Tibial nerve (tissue), 4 donors: Measurements from ENCODE around the gene TUBB4B. TPM values are rescaled to one million over a fixed set of nuclear protein-coding genes. Genes with fewer than 3 reads are reported as not detected.
A peak's percentile ranks its signal among the peaks of the same experiment; 100 is the strongest.

Source experiments
- DNase-seq, 2 donors: peaks; one replicate each; pipeline ENCODE4 v3.0.0-alpha.2; 2019; ENCODE audit warnings: low spot score in 2 of 2
- H3K27ac ChIP-seq, 4 donors: fragments of 200-600 bp; sonication (generic) in 3 of 4; one replicate each; pipeline ENCODE4 v1.5.1; 2017 to 2019; ENCODE audit warnings: mild to moderate bottlenecking in 1 of 4
- H3K27me3 ChIP-seq, 2 donors: fragments of 200-600 bp; sonication (generic) in 1 of 2; one replicate each; pipeline versions ENCODE4 v1.5.1 to v1.6.0; 2017 to 2019
- H3K36me3 ChIP-seq, 3 donors: fragments of 200-600 bp; sonication (generic); one replicate each; pipeline ENCODE4 v1.5.1; 2018 to 2019
- H3K4me1 ChIP-seq, 4 donors: fragments of 200-600 bp; sonication (generic) in 3 of 4; one replicate each; pipeline ENCODE4 v1.5.1; 2017 to 2019
- H3K4me3 ChIP-seq, 4 donors: fragments of 200-600 bp; sonication (generic) in 3 of 4; one replicate each; pipeline ENCODE4 v1.5.1; 2017 to 2019; ENCODE audit warnings: mild to moderate bottlenecking in 1 of 4, moderate library complexity in 1 of 4
- H3K9me3 ChIP-seq, 4 donors: fragments of 200-600 bp; sonication (generic) in 3 of 4; one replicate each; pipeline ENCODE4 v1.5.1; 2017 to 2019
- CTCF ChIP-seq, 5 experiments: fragments of 200-600 bp in 3 of 5; fragments of 450-650 bp in 2 of 5; sonication (generic) in 3 of 5; IDR thresholded peaks; one replicate each; pipeline ENCODE4 v1.5.1; 2016 to 2019; ENCODE audit warnings: antibody characterized with exemption in 5 of 5, mild to moderate bottlenecking in 3 of 5, moderate library complexity in 2 of 5
- EP300 ChIP-seq, 2 donors: sonication (generic); formaldehyde crosslinking; IDR thresholded peaks; one replicate each; pipeline ENCODE4 v1.6.1; 2017; ENCODE audit warnings: antibody characterized with exemption in 2 of 2, mild to moderate bottlenecking in 1 of 2
- POLR2A ChIP-seq, 2 donors: fragments of 450-650 bp; IDR thresholded peaks; one replicate each; pipeline ENCODE4 v1.6.1; 2017; ENCODE audit warnings: antibody characterized with exemption in 2 of 2, mild to moderate bottlenecking in 2 of 2, moderate library complexity in 2 of 2
- WGBS, 2 donors: methylation state at CpG; one replicate each; pipeline ENCODE4 v1.1.5; 2018; 5-methylcytosine and 5-hydroxymethylcytosine counted together
- total RNA-seq, 4 donors: library from RNA; depleted of rRNA; stranded (reverse); fragments of >200 nt; gene quantifications; one replicate each; pipeline ENCODE4 v1.1.0, GENCODE V29; 2016

TUBB4B gene
- total RNA-seq, 4 donors from 2014 or later = 102 to 190 (median 161) TPM

- H3K4me1 ChIP-seq = peaks cover 0 to 44% (median 17%) of the 10 kb centered on the region in 4 donors
- TF ChIP-seq CTCF (IDR thresholded peaks at IDR 0.05) (peak in 4 of 5 experiments; percentile 14 to 18 (median 17)), EP300 (IDR thresholded peaks at IDR 0.05) (no peak)
These were observed 39.6 kb downstream of the TUBB4B start for GRCh38 chr9:137280474-137281344.

DNA sequence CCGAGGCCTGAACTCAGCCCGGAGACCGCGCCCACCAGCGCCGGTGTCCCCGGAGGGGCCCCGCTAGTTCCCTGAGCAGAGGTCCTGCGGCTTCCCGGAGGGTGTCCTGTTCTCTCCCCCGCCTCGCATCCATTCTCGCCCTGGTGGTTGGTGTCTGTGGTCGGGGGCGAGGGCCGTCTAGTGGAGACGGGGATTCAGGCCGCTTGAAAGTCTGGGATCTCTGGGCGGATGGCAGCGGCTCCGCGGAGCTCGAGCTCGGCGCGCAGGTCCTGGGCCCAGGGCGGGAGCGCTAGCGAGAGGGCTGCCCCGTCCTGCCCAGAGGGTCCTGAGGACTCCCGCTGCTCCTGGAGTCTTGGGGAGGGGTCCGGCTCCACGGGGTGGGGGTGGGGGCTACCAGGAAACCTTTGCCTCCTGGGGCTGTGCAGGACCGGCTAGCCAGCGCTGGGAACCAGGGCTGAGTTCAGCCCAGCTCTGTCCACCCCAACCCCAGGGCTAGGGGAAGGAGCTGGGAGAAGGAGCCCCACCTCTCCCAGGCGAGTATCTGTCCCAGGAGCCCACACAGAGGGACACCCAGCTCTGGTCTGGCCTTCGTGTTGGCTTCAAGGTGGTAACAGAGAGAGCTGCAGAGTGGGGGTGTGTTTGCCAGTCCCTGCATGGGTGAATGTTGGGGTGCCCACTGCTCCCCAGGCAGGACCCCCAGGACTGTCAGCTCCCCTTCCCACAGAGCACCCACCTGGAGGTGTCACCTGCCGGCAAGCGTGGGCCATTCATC is 40.4 kb downstream of the TUBB4B start:
- Histone ChIP-seq H3K4me3 (no peak overlapping the region), H3K36me3 (peaks cover 0 to 17% (median 0%) of the 10 kb centered on the region in 3 donors), H3K9me3 (peaks cover 0 to 30% (median 0%) of the 10 kb centered on the region in 4 donors), H3K27ac (no peak overlapping the region), H3K27me3 (peaks cover 0 to 48% of the 10 kb centered on the region in 2 donors), H3K4me1 (peaks cover 0 to 36% (median 13%) of the 10 kb centered on the region in 4 donors)
- TF ChIP-seq EP300 (IDR thresholded peaks at IDR 0.05) = no peak
- no peak for TF ChIP-seq POLR2A (IDR thresholded peaks at IDR 0.05)
- TF ChIP-seq CTCF (IDR thresholded peaks at IDR 0.05) = no peak
- WGBS, 2 donors = 29 to 62% methylated on average over 4 to 29 of the region's 39 CpGs
- DNase-seq = no peak

More at GRCh38 chr9:137280474-137281344, 39.6 kb downstream of the TUBB4B start:
- no peak overlapping the region for H3K27ac ChIP-seq
- H3K4me3 ChIP-seq = peak overlapping the region in 1 of 4 donors; percentile 12
- H3K9me3 ChIP-seq = peaks cover 0 to 22% (median 0%) of the 10 kb centered on the region in 4 donors
- peaks cover 0 to 17% (median 0%) of the 10 kb centered on the region in 3 donors for H3K36me3 ChIP-seq
- peaks cover 0 to 56% of the 10 kb centered on the region in 2 donors for H3K27me3 ChIP-seq
- 45% methylated on average over 41 to 66 of the region's 85 CpGs for WGBS, 2 donors
- no peak for DNase-seq

GRCh38 chr9:137286975-137287383 is 45.9 kb downstream of the TUBB4B start:
- no peaks in the 10 kb centered on the region for H3K4me1 ChIP-seq
- no peak overlapping the region for H3K27ac ChIP-seq
- no peak for DNase-seq
- peaks cover 0 to 10% of the 10 kb centered on the region in 2 donors for H3K27me3 ChIP-seq
- TF ChIP-seq POLR2A (IDR thresholded peaks at IDR 0.05) (no peak), CTCF (IDR thresholded peaks at IDR 0.05) (peak in 1 of 5 experiments; percentile 13), EP300 (IDR thresholded peaks at IDR 0.05) (no peak)
- H3K4me3 ChIP-seq = no peak overlapping the region
- WGBS, 2 donors = 49 to 51% methylated on average over 14 of the region's 14 CpGs
- H3K36me3 ChIP-seq = no peaks in the 10 kb centered on the region
- H3K9me3 ChIP-seq = peaks cover 0 to 20% (median 0%) of the 10 kb centered on the region in 4 donors

- Histone ChIP-seq H3K27me3 (peaks cover 0 to 58% of the 10 kb centered on the region in 2 donors), H3K9me3 (peaks cover 0 to 7% (median 0%) of the 10 kb centered on the region in 4 donors), H3K27ac (no peak overlapping the region), H3K4me1 (peaks cover 0 to 25% (median 3%) of the 10 kb centered on the region in 4 donors), H3K36me3 (no peaks in the 10 kb centered on the region), H3K4me3 (no peak overlapping the region)
- WGBS, 2 donors = 70 to 71% methylated on average over 14 to 15 of the region's 15 CpGs
- DNase-seq = no peak
- TF ChIP-seq POLR2A (IDR thresholded peaks at IDR 0.05) (no peak), CTCF (IDR thresholded peaks at IDR 0.05) (no peak), EP300 (IDR thresholded peaks at IDR 0.05) (no peak)
These were observed 52.0 kb downstream of the TUBB4B start for GRCh38 chr9:137293094-137293481.

Other genes starting within 250 kb of the TUBB4B start
- gene PAXX, start 248.9 kb upstream of the TUBB4B start, total RNA-seq = 100 to 1,000 TPM in 1 of 4 donors, 10 to 100 TPM in 3; 65.7 to 142 (median 68.9) TPM
- 100 to 1,000 TPM in 1 of 4 donors, 10 to 100 TPM in 2, 1 to 10 TPM in 1; 1.2 to 120 (median 38.0) TPM for gene CLIC3, start 244.7 kb upstream of the TUBB4B start, total RNA-seq
- 100 to 1,000 TPM; 136 to 291 (median 196) TPM for gene ABCA2, start 213.1 kb upstream of the TUBB4B start, total RNA-seq
- gene FUT7, start 209.2 kb upstream of the TUBB4B start, total RNA-seq = under 1 TPM in 1 of 4 donors, not detected in 3; 0.60 TPM
- 100 to 1,000 TPM in 3 of 4 donors, 10 to 100 TPM in 1; 80.6 to 269 (median 182) TPM for gene NPDC1, start 195.1 kb upstream of the TUBB4B start, total RNA-seq
- 10 to 100 TPM in 3 of 4 donors, 1 to 10 TPM in 1; 7.0 to 21.0 (median 18.1) TPM for gene ENTPD2, start 187.2 kb upstream of the TUBB4B start, total RNA-seq
- gene SAPCD2, start 170.7 kb upstream of the TUBB4B start, total RNA-seq = under 1 TPM in 2 of 4 donors, not detected in 2; 0.22 to 0.90 TPM
- 10 to 100 TPM in 2 of 4 donors, 1 to 10 TPM in 2; 8.1 to 20.7 (median 12.3) TPM for gene UAP1L1, start 163.8 kb upstream of the TUBB4B start, total RNA-seq
- gene MAN1B1, start 154.3 kb upstream of the TUBB4B start, total RNA-seq = 10 to 100 TPM; 47.3 to 58.1 (median 52.1) TPM
- 100 to 1,000 TPM in 3 of 4 donors, 10 to 100 TPM in 1; 74.7 to 272 (median 145) TPM for gene DPP7, start 126.6 kb upstream of the TUBB4B start, total RNA-seq
- gene GRIN1, start 102.1 kb upstream of the TUBB4B start, total RNA-seq = under 1 TPM in 1 of 4 donors, not detected in 3; 0.21 TPM
- gene LRRC26, start 71.2 kb upstream of the TUBB4B start, total RNA-seq = not detected
- gene TMEM210, start 69.2 kb upstream of the TUBB4B start, total RNA-seq = not detected
- 10 to 100 TPM; 41.6 to 73.0 (median 58.9) TPM for gene ANAPC2, start 52.7 kb upstream of the TUBB4B start, total RNA-seq
- gene SSNA1, start 52.6 kb upstream of the TUBB4B start, total RNA-seq = 10 to 100 TPM; 37.3 to 73.9 (median 53.5) TPM
- 10 to 100 TPM in 1 of 4 donors, 1 to 10 TPM in 3; 6.8 to 12.3 (median 8.9) TPM for gene TPRN, start 40.5 kb upstream of the TUBB4B start, total RNA-seq
- gene TMEM203, start 35.6 kb upstream of the TUBB4B start, total RNA-seq = 10 to 100 TPM; 23.1 to 47.9 (median 30.0) TPM
- gene NDOR1, start 35.6 kb upstream of the TUBB4B start, total RNA-seq = 10 to 100 TPM in 3 of 4 donors, 1 to 10 TPM in 1; 9.4 to 20.1 (median 14.3) TPM
- 1 to 10 TPM in 3 of 4 donors, under 1 TPM in 1; 0.63 to 8.1 (median 1.5) TPM for gene RNF208, start 19.0 kb upstream of the TUBB4B start, total RNA-seq
- not detected for gene CYSRT1, start 16.1 kb upstream of the TUBB4B start, total RNA-seq
- not detected for gene RNF224, start 13.8 kb upstream of the TUBB4B start, total RNA-seq
- gene SLC34A3, start 10.4 kb upstream of the TUBB4B start, total RNA-seq = not detected
- gene STPG3, start 10.0 kb downstream of the TUBB4B start, total RNA-seq = not detected
- gene NELFB, start 14.0 kb downstream of the TUBB4B start, total RNA-seq = 10 to 100 TPM; 29.7 to 52.0 (median 38.7) TPM
- gene TOR4A, start 36.4 kb downstream of the TUBB4B start, total RNA-seq = 10 to 100 TPM in 1 of 4 donors, 1 to 10 TPM in 3; 3.3 to 11.4 (median 4.3) TPM
- 10 to 100 TPM in 1 of 4 donors, 1 to 10 TPM in 3; 3.1 to 13.5 (median 3.9) TPM for gene NRARP, start 61.0 kb downstream of the TUBB4B start, total RNA-seq
- 10 to 100 TPM; 27.6 to 99.9 (median 55.2) TPM for gene EXD3, start 181.9 kb downstream of the TUBB4B start, total RNA-seq
- gene NOXA1, start 182.1 kb downstream of the TUBB4B start, total RNA-seq = 10 to 100 TPM in 2 of 4 donors, 1 to 10 TPM in 2; 6.3 to 11.4 (median 10.1) TPM
- gene ENTPD8, start 200.1 kb downstream of the TUBB4B start, total RNA-seq = not detected
- gene NSMF, start 218.0 kb downstream of the TUBB4B start, total RNA-seq = 100 to 1,000 TPM; 219 to 297 (median 270) TPM